Activated CD4-positive, CD25-positive, alpha-beta regulatory T cell treated with anti-CD3 and anti-CD28 coated beads, Interleukin-2, amount 50 U/mL, for 24 hours (primary cell): ENCODE data around the gene HOXB8.

ENCODE experiments used
- ATAC-seq, 2 donors: fragments of 150-1000 bp; cut with Tn5 transposase; one replicate each; pipeline ENCODE4 v1.10.0; 2021; ENCODE audit warnings: mild to moderate bottlenecking in 1 of 2, moderate library complexity in 1 of 2

The HOXB8 gene

GRCh38 chr17:48596000-48596734, 18.9 kb downstream of the HOXB8 start:
- ATAC-seq, result peak; percentile 14 to 15

- no peak for ATAC-seq
These were observed 19.7 kb downstream of the HOXB8 start for GRCh38 chr17:48595278-48595999.

DNA sequence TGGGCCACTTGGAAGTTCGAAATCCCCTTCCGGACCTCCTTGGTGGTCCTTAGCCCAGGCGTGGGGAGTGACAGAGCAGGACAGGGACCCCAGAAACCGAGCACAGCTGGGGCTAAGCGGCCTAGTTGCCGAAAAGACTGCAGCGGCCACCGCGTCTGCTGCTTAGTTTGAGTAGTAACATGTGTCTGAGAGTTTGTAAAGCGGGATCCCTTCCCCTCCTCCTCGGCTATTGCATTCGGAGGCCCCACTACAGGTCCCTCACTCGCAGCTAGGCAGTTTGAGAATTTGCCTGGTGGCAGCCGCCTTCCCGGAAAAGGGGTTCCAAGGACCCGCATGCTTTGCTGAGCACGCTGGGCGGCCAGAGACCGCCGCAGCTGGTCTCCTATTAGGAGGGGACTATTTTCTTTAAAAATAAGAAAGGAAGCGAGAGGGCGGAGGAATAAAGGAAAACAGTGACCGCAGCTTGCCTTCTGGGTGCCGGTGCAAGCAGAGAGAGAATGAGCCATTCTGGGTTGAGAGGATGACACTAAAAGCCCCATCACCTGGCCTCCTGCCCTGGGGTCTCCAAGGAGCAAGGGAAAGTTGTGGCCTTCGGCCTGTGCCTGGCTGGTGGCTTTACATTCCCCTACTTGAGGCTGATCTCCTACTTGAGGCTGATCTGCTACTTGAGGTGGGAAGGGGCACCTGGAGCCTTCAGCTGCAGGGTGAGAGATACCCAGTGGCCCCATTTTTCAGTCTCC, 20.4 kb downstream of the HOXB8 start:
- ATAC-seq, result no peak

DNA sequence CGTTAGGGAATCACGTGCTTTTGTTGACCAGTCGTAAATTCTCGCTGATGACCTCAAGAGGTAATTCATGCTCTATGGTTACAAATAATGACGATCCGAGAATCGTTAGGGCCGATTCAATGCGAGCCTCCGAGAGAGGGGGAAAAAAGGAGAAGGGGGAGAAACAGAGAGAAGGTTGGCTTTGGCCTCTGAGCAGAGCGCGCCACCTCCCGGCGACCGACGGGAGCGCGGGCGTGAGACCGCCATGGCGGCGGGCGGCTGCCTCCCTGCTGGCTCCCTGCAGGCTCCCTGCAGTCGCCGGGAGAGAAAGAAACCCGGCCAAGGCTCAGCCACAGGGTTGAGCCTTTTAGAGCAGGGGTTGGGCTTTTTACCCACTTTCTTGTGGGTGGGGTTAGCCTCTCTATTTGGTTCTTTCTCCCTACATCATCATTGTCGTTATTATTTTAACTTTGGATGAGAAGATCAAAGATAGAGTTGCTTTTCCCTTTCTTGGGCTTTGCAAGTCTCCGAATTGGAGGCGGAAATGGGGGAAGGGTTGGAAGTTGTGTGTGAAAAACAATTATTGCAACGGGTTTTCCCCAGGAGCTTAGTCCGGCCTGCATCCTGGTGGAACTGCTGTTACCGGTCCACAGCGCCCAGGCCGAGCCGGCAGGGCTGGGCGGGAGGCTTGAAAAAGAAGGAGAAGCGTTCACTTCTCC, 21.1 kb downstream of the HOXB8 start:
- ATAC-seq, result peak; percentile 71 to 73

DNA sequence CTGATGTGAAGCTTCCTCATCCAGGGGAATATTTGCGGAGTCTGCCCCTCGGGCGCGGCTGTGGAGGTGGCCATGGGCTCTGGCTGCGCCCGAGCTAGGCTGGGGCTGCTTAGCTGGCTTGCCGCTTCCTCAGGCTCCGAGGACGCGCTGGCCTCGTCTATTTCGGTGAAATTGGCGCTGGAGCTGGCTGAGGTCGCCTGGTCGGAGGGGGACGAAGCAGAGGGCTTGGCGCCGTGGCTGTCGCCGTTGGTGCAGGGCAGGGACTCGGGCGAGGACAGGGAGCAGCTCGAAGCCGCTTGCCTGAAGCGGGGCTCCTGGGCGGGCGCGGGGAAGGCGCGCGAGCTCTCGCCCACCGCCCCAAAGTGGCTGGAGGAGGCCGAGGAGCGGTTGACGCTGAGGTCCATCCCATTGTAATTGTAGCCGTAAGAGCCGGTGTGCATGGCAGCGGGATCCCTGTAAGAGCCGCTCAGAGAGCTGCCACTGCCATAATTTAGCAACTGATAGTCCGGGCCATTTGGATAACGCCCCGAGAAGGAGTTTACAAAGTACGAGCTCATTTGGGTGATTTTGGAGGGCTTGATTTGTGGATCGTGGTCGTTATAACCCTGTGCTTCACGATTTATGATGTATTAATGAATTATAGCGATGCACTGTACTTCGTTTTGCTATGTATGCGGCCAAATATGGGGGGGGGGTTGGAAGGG, 21.8 kb downstream of the HOXB8 start, which contains the start of gene HOXB5:
Gene HOXB5, minus strand, starts transcription at position 654 of the 704 bp plus-strand sequence. Its CDS starts 97 bp downstream, at position 557.
- no peak for ATAC-seq

GRCh38 chr17:48592577-48592976, 22.5 kb downstream of the HOXB8 start:
- no peak for ATAC-seq

DNA sequence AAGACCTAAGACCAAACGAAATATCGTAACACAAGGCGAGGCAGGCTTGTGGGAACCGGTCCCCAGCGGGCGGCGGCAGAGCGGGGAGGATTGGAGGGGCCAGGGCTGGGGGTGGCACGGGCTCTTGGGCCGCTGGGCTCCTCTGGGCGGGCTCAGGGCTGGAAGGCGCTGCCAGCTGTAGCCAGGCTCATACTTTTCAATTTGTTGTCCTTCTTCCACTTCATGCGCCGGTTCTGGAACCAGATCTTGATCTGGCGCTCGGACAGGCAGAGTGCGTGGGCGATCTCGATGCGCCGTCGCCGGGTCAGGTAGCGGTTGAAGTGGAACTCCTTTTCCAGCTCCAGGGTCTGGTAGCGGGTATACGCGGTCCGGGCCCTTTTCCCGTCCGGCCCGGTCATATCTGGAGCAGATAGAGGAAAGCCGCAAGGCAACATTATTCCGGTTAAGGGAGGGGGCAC, 23.0 kb downstream of the HOXB8 start:
- no peak for ATAC-seq

GRCh38 chr17:48591255-48592056, 23.6 kb downstream of the HOXB8 start:
- ATAC-seq, result no peak

DNA sequence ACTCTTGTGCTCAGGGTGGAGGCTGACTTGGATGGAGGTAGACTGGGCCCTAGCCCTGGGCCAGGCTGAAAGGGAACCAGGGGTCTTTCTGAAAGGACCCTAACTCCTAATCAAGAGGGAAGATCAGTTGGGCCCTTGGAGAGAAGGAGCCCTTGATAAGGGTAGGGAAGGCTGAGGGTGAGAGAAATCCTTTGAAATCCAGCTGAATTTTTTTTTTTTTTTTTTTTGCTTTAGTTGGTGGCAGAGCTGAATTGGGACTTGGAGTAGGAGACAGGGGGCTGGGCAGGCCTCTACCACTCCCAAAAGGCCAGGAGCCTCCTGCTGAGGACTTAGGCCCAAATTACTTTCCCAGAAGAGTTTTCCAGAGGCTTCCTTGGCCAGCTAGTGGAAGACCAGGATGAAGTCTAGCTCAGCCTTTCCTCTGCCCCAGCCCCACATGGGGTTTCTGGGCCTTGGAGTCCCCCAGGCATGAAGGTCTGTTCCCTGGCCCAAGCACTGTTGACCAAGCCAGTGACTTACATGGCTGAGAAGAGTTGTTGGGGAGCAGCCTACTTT, 24.4 kb downstream of the HOXB8 start:
- ATAC-seq, result no peak

DNA sequence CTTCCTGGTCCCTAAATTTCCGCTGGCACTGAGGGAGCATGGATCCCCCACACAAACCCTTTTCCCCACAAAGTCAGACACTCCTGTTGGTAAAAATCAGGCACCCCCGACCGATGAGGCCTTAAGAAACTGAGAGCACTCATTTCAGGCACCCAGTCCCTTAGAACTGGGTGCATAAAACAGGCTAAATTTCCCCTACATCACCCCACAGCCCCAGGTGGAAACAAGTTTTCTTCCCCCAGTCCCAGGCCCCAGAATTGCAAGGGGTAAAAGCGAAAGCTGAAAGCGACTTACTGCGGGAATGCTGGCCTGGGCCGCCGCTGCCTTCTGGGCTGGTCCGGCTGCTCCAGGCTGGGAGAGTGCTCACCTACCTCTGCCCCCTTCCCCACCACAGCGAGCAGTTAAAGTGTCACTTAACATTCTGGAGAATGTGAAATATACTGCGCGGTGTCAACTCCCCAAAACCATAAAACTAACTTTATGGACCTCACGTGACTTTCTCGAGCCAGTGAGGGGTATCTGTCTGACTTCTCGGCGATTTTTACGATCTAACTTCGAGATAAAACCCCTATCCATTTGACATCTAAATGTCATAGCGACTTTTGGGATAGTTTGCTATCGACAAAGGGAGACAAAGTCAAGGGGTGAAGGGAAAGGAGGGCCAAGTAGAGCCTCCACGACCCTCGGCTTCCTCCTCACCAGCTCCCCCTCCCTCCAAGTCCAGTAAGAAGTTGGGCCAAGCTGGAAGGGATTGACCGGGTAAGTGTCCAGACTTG, 25.1 kb downstream of the HOXB8 start, which contains the start of gene HOXB3:
Gene HOXB3, minus strand, starts transcription at position 411 of the 776 bp plus-strand sequence. CDS start 37,767 bp downstream, outside the sequence.
- ATAC-seq, result no peak

DNA sequence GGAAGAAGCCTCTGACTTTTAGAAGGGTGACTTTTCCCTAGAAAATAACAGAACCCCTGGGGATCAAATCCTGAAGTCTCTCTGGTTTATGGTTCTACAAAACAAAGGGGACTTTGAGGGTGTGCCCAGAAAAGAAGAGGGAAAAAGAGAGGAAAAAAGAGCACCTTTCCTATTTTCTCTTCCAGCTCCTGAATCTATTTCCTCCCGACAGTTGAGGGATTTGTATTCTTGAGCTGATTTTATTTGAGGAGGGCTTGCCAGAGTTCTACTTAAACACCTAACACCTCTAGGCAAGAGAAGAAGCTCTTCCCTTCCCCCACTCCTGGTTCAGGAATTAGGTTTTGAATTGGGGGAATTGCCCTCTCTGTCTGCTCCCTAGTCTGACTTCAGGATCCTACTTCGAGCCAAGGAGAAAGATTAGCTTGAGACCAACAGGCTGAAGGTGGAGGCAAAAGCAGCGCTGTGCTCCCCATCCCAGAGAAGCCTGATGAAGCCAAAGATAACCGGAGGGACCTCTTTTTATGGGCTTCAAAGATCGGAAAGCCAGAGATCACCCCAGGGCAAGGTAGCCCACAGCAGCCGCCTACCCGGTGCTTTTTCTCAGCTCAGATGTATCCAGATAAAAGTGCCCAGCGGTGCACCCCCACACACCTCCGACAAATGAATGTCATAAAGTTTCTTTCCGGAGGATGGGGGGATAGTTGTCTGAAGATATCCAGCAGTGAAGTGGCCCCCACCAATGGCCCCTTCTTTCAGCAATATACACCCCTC, 25.8 kb downstream of the HOXB8 start:
- no peak for ATAC-seq

DNA sequence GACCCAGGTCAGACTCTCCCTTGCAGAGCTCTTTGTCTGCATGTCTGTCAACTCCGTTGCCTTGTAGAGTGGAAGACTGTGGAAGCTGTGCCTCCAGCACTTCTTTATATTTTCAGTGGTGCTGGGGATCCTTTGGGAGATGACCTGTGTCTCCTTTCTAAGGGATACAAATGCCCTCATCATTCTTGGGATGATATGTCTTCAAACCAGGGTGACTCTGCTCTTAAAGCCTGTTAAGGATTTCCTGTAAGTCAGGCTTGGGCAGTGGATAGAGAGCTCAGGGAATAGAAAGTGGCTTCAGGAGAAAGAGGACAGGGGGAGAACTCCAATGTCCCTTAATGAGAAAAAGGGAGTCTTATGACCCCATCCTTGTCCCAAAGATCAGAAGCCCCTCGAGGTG, 26.6 kb downstream of the HOXB8 start:
- no peak for ATAC-seq

GRCh38 chr17:48588074-48588415, 27.0 kb downstream of the HOXB8 start:
- ATAC-seq, result no peak

DNA sequence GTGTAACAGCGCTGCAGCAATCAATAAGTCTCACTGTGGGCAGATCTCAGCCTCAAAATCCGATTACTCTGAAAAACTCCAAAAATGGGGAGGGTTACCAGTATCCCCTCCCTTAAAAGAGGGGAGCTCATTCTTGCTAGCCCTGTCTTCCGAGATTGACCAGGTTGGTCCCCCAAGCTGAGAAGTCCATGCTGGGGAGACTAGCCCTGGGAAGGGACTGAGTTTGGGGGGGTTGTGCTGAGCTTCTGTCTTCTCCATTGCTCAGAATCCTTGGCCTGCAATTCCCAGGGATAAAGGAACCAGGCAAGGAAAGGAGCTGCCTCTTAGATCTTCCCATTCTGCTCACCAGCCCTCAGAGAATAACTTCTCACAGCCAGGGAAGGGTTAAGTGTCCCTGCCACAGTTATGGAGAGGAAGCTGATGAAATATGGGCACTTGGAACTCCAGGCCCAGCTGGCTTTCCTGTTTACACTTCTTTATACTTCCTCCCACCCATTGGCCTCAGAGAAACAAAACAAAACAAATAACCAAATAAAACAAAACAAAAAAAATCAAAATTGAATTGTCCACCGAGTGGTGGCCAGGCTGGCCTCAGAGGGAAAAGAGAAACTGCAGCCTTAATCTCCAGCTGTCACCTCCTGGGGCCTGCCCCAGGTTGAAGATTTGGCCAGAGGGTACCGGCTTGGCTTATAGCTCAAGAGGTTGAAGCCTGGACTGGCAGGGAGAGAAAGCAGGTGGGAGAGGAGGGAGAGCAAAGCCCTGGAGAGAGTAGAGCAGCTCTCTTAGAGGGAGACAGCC, 27.6 kb downstream of the HOXB8 start:
- no peak for ATAC-seq

GRCh38 chr17:48586355-48587258, 28.5 kb downstream of the HOXB8 start:
- no peak for ATAC-seq

DNA sequence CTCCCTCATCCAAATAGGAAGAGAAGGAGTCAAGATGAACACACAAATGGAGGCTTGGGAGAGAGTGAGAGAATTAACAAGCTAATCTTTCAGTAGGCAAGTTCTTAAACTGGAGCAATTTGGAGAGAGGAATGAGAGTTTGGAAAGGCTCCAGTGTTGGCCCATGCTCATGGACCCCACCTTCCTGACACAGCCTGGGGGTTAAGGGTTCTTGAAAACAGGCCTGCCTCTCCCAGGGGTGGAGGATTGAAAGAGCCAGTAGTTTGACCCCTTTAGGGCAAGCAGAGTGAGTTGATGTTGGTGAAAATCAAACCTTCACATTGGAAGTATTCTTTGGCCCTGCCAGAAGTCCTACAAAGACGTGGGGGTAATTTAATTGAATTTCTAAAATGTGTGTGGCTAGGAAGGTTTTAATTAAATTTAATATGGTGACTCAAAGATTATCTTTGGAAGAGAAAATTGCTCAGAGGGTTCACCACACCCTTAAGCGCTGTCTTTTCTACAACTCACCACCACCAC, 30.8 kb downstream of the HOXB8 start:
- no peak for ATAC-seq

DNA sequence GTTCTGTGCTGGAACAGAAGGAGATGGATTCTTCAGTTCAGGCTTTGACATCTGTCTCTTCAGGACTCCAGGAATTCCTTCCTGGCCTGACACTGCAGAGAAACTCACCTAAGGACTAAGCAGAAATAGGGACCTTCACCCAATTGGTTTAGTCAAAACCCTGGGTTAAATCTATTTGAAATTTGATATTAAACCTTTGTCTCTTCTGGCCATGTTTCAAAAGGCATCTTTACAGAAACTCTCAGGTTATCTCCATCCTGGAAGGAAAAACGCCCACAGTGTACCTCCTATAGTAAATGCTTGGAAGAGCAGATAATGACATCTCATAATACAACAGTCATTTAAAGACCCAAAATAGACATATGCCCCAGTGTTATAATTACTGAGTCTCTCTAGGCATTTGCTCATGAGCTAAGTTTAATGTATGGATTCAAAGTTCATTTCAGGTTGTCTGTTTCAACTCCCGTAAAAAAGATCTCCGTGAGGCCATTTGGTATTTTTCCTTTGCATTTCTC, 31.3 kb downstream of the HOXB8 start:
- ATAC-seq, result no peak
